HepG2 (cell line): ENCODE results near the gene KRT38. TPM values are rescaled to one million over a fixed set of nuclear protein-coding genes. Genes with fewer than 3 reads are reported as not detected.

ENCODE experiments used
- ATAC-seq: fragments of 200-7000 bp; cut with Tn5 transposase; 3 replicates; pipeline ENCODE4 v1.9.1; 2020; ENCODE audit warnings: mild to moderate bottlenecking, moderate library complexity
- BruUV-seq: library from RNA; stranded (reverse); fragments of 400-500 nt; replicated peaks from 2 replicates; lab custom pipeline; 2021; lab: Mats Ljungman, UMichigan
- CTCF ChIA-PET: fragments of 300-600 bp; formaldehyde crosslinking; extraction: SDS; loops from one replicate; lab custom pipeline; 2021; ENCODE audit warnings: low total read pairs, inconsistent platforms, low intra/inter-chr PET ratio; lab: Yijun Ruan, JAX
- POLR2A ChIA-PET: fragments of 350-600 bp; sonication (Branson Sonifier 250); formaldehyde crosslinking; loops from one replicate; lab custom pipeline; 2020; ENCODE audit warnings: antibody characterized with exemption, inconsistent platforms; lab: Yijun Ruan, JAX
- DNase-seq: peaks from one replicate; pipeline ENCODE4 v3.0.0-alpha.2; 2015; ENCODE audit warnings: low spot score
- FAIRE-seq: peaks from 3 replicates; lab custom pipeline; 2011; peaks lifted over from hg19 to GRCh38; lab: Jason Lieb, UNC
- H2AFZ ChIP-seq: one replicate; pipeline ENCODE4 v1.6.1; 2011; ENCODE audit warnings: low read length, inconsistent platforms
- H3K27ac ChIP-seq: fragments of 300-600 bp; 3 replicates; pipeline ENCODE4 v1.8.0; 2011; ENCODE audit warnings: mixed run types, mild to moderate bottlenecking, mixed read lengths, low read length, inconsistent platforms; ENCODE audit not compliant: insufficient read depth; ENCODE audit errors: extremely low read length
- H3K27me3 ChIP-seq, 2 experiments: fragments of 200-600 bp in 1 of 2; 2 replicates in 1 of 2; 3 replicates in 1 of 2; pipeline versions ENCODE4 v1.6.0 to v1.8.0; 2011; ENCODE audit warnings: low read length in 2 of 2, mild to moderate bottlenecking in 2 of 2, moderate library complexity in 2 of 2, inconsistent platforms in 1 of 2; ENCODE audit not compliant: insufficient read depth in 2 of 2, control insufficient read depth in 1 of 2
- H3K36me3 ChIP-seq, 2 experiments: fragments of 200-600 bp in 1 of 2; replicated peaks in 1 of 2; 2 replicates in 1 of 2; 3 replicates in 1 of 2; pipeline versions ENCODE4 v1.5.1 to v1.8.0; 2011; ENCODE audit warnings: low read length in 2 of 2, inconsistent platforms in 1 of 2; ENCODE audit not compliant: insufficient read depth in 2 of 2, control insufficient read depth in 1 of 2
- H3K4me1 ChIP-seq: 2 replicates; pipeline ENCODE4 v1.5.1; 2012; ENCODE audit warnings: low read length, inconsistent platforms; ENCODE audit not compliant: insufficient read depth
- H3K4me2 ChIP-seq: 2 replicates; pipeline ENCODE4 v1.6.0; 2011; ENCODE audit warnings: low read depth, low read length, inconsistent platforms
- H3K4me3 ChIP-seq, 3 experiments: fragments of 200-600 bp in 1 of 3; sonication (generic), shearing (Covaris generic) in 1 of 3; replicated peaks in 1 of 3; 2 replicates each; pipeline ENCODE4 v1.5.1; 2011 to 2016; ENCODE audit warnings: low read length in 3 of 3, inconsistent platforms in 2 of 3, low read depth in 2 of 3, mild to moderate bottlenecking in 2 of 3, control low read depth in 1 of 3, mixed read lengths in 1 of 3; ENCODE audit not compliant: insufficient read depth in 1 of 3
- H3K79me2 ChIP-seq: one replicate; pipeline ENCODE4 v1.6.1; 2011; ENCODE audit warnings: low read length, inconsistent platforms; ENCODE audit not compliant: insufficient read depth
- H3K9ac ChIP-seq: 2 replicates; pipeline ENCODE4 v1.6.0; 2011; ENCODE audit warnings: mild to moderate bottlenecking, low read depth, low read length, inconsistent platforms; ENCODE audit not compliant: insufficient read depth
- H3K9me3 ChIP-seq: 2 replicates; pipeline ENCODE4 v1.5.1; 2012; ENCODE audit warnings: mild to moderate bottlenecking, low read length
- H4K20me1 ChIP-seq: 2 replicates; pipeline ENCODE4 v1.6.0; 2011; ENCODE audit warnings: inconsistent platforms, mild to moderate bottlenecking, low read length, moderate library complexity; ENCODE audit not compliant: insufficient read depth
- CENPX ChIP-seq: sonication (generic); formaldehyde crosslinking; IDR thresholded peaks from 2 replicates; pipeline ENCODE4 v1.9.0; 2021; ENCODE audit warnings: mild to moderate bottlenecking, missing genetic modification reagents, moderate library complexity
- ETS1 ChIP-seq: sonication (generic); formaldehyde crosslinking; IDR thresholded peaks from 2 replicates; pipeline ENCODE4 v1.4.0; 2020; ENCODE audit warnings: missing genetic modification reagents
- GLI4 ChIP-seq: sonication (generic); formaldehyde crosslinking; IDR thresholded peaks from 2 replicates; pipeline ENCODE4 v1.5.1; 2020; ENCODE audit warnings: missing genetic modification reagents, mild to moderate bottlenecking, moderate library complexity, borderline replicate concordance
- MEF2D ChIP-seq: sonication (generic); formaldehyde crosslinking; IDR thresholded peaks from 2 replicates; pipeline ENCODE4 v1.5.1; 2020; ENCODE audit warnings: mild to moderate bottlenecking, missing genetic modification reagents
- NFYC ChIP-seq: IDR thresholded peaks from 2 replicates; pipeline ENCODE4 v1.6.1; 2016; ENCODE audit warnings: missing genetic modification reagents, missing compliant biosample characterization
- NR2F6 ChIP-seq, 2 experiments: IDR thresholded peaks; 2 replicates each; pipeline ENCODE4 v1.6.1; 2016; ENCODE audit warnings: antibody characterized with exemption in 1 of 2, mild to moderate bottlenecking in 1 of 2
- REXO4 ChIP-seq: sonication (generic); formaldehyde crosslinking; IDR thresholded peaks from 2 replicates; pipeline ENCODE4 v1.8.0; 2022; ENCODE audit warnings: missing genetic modification reagents, mild to moderate bottlenecking, borderline replicate concordance
- RFX1 ChIP-seq: fragments of 450-650 bp; IDR thresholded peaks from 2 replicates; pipeline ENCODE4 v1.6.1; 2017
- SALL1 ChIP-seq: sonication (generic); formaldehyde crosslinking; IDR thresholded peaks from 2 replicates; pipeline ENCODE4 v1.8.0; 2022; ENCODE audit warnings: mild to moderate bottlenecking, missing genetic modification reagents
- SOX5 ChIP-seq: IDR thresholded peaks from 2 replicates; pipeline ENCODE4 v1.6.1; 2016; ENCODE audit warnings: borderline replicate concordance
- SOX6 ChIP-seq, 2 experiments: fragments of 450-650 bp in 1 of 2; sonication (generic) in 1 of 2; formaldehyde crosslinking in 1 of 2; IDR thresholded peaks; 2 replicates each; pipeline versions ENCODE4 v1.4.0 to v1.6.1; 2017 to 2020; ENCODE audit warnings: antibody characterized with exemption in 1 of 2, mild to moderate bottlenecking in 1 of 2, missing genetic modification reagents in 1 of 2
- ZNF180 ChIP-seq: sonication (generic); formaldehyde crosslinking; IDR thresholded peaks from 2 replicates; pipeline ENCODE4 v1.4.0; 2020; ENCODE audit warnings: low read depth, missing genetic modification reagents, borderline replicate concordance
- ZNF577 ChIP-seq: sonication (generic); formaldehyde crosslinking; IDR thresholded peaks from 2 replicates; pipeline ENCODE4 v1.4.0; 2020; ENCODE audit warnings: mild to moderate bottlenecking, low read depth, missing genetic modification reagents, borderline replicate concordance
- WGBS: methylation state at CpG from one replicate; pipeline ENCODE4 v1.1.6; 2017; ENCODE audit warnings: low lambda C conversion rate; 5-methylcytosine and 5-hydroxymethylcytosine counted together
- in situ Hi-C: cut with HindIII; loops from 2 replicates; pipeline ENCODE4 v1.10.0; 2017; ENCODE audit warnings: low pct_unique_long_range_greater_than_20kb; ENCODE audit not compliant: extremely low pct_ligation_motif_present
- intact Hi-C: fragments of 100-400 bp; cut with micrococcal nuclease; formaldehyde crosslinking; loops from one replicate; pipeline ENCODE4 v1.10.0; 2022; ENCODE audit not compliant: unreplicated experiment
- polyA plus RNA-seq, 8 experiments: library from polyadenylated mRNA; depleted of rRNA in 3 of 8; stranded (reverse) in 7 of 8; unstranded in 1 of 8; fragments of >200 nt; fragmentation: Illumina TruSeq in 4 of 8; extraction: Trizol in 4 of 8; gene quantifications; 2 replicates each; pipeline versions ENCODE4 v1.2.1 to v1.2.3, GENCODE V29; 2011 to 2016; ENCODE audit warnings: low read depth in 4 of 8, missing spikeins in 1 of 8, mixed read lengths in 1 of 8; ENCODE audit not compliant: insufficient read depth in 1 of 8
- total RNA-seq, 5 experiments: library from RNA; depleted of rRNA; stranded (reverse); fragments of >200 nt; fragmentation: Illumina TruSeq; extraction: Trizol; gene quantifications; 2 replicates each; pipeline ENCODE4 v1.2.3, GENCODE V29; 2016; ENCODE audit warnings: low read depth in 1 of 5
- TF ChIP-seq, protein P1 (sequence below): sonication (generic); formaldehyde crosslinking; IDR thresholded peaks from 2 replicates; pipeline ENCODE4 v1.5.1; 2020; ENCODE audit warnings: mild to moderate bottlenecking, moderate library complexity, missing genetic modification reagents
- TF ChIP-seq, protein P2 (sequence below): sonication (generic); formaldehyde crosslinking; IDR thresholded peaks from 2 replicates; pipeline ENCODE4 v1.4.0; 2020; ENCODE audit warnings: missing genetic modification reagents
- TF ChIP-seq, protein P3 (sequence below): sonication (generic); formaldehyde crosslinking; IDR thresholded peaks from 2 replicates; pipeline ENCODE4 v1.4.0; 2020; ENCODE audit warnings: mild to moderate bottlenecking, missing genetic modification reagents

KRT38 gene
- total and polyA plus RNA-seq, 2 of the 13 experiments (the other 11 are each of a cell fraction or from before 2014, with no cell fraction given) = not detected

GRCh38 chr17:41415833-41416335, 24.9 kb downstream of the KRT38 start:
- CTCF ChIA-PET = no interaction called here
- TF ChIP-seq SOX6 (IDR thresholded peaks at IDR 0.05) (no peak), SOX6 (CRISPR knock-in tag; IDR thresholded peaks at IDR 0.05) (peak; percentile 85), MEF2D (CRISPR knock-in tag) (0 out of 2 replicates have a peak, but pooled peaks have one; percentile 73), REXO4 (CRISPR knock-in tag) (no peak), ETS1 (CRISPR knock-in tag) (no peak), GLI4 (CRISPR knock-in tag) (no peak), CENPX (no peak), ZNF180 (CRISPR knock-in tag) (no peak), NFYC (CRISPR knock-in tag) (no peak), SALL1 (CRISPR knock-in tag) (peak; percentile 93), SOX5 (CRISPR knock-in tag) (peak; percentile 63), NR2F6 (IDR thresholded peaks at IDR 0.05) (peak; percentile 68), NR2F6 (CRISPR knock-in tag; IDR thresholded peaks at IDR 0.05) (peak; percentile 89), ZNF577 (CRISPR knock-in tag) (no peak), RFX1 (no peak)
- TF ChIP-seq, protein P1, sequence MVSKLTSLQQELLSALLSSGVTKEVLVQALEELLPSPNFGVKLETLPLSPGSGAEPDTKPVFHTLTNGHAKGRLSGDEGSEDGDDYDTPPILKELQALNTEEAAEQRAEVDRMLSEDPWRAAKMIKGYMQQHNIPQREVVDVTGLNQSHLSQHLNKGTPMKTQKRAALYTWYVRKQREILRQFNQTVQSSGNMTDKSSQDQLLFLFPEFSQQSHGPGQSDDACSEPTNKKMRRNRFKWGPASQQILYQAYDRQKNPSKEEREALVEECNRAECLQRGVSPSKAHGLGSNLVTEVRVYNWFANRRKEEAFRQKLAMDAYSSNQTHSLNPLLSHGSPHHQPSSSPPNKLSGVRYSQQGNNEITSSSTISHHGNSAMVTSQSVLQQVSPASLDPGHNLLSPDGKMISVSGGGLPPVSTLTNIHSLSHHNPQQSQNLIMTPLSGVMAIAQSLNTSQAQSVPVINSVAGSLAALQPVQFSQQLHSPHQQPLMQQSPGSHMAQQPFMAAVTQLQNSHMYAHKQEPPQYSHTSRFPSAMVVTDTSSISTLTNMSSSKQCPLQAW = peak; percentile 76
- TF ChIP-seq, protein P2, sequence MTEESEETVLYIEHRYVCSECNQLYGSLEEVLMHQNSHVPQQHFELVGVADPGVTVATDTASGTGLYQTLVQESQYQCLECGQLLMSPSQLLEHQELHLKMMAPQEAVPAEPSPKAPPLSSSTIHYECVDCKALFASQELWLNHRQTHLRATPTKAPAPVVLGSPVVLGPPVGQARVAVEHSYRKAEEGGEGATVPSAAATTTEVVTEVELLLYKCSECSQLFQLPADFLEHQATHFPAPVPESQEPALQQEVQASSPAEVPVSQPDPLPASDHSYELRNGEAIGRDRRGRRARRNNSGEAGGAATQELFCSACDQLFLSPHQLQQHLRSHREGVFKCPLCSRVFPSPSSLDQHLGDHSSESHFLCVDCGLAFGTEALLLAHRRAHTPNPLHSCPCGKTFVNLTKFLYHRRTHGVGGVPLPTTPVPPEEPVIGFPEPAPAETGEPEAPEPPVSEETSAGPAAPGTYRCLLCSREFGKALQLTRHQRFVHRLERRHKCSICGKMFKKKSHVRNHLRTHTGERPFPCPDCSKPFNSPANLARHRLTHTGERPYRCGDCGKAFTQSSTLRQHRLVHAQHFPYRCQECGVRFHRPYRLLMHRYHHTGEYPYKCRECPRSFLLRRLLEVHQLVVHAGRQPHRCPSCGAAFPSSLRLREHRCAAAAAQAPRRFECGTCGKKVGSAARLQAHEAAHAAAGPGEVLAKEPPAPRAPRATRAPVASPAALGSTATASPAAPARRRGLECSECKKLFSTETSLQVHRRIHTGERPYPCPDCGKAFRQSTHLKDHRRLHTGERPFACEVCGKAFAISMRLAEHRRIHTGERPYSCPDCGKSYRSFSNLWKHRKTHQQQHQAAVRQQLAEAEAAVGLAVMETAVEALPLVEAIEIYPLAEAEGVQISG (CRISPR knock-in tag) = peak; percentile 43
- TF ChIP-seq, protein P3, sequence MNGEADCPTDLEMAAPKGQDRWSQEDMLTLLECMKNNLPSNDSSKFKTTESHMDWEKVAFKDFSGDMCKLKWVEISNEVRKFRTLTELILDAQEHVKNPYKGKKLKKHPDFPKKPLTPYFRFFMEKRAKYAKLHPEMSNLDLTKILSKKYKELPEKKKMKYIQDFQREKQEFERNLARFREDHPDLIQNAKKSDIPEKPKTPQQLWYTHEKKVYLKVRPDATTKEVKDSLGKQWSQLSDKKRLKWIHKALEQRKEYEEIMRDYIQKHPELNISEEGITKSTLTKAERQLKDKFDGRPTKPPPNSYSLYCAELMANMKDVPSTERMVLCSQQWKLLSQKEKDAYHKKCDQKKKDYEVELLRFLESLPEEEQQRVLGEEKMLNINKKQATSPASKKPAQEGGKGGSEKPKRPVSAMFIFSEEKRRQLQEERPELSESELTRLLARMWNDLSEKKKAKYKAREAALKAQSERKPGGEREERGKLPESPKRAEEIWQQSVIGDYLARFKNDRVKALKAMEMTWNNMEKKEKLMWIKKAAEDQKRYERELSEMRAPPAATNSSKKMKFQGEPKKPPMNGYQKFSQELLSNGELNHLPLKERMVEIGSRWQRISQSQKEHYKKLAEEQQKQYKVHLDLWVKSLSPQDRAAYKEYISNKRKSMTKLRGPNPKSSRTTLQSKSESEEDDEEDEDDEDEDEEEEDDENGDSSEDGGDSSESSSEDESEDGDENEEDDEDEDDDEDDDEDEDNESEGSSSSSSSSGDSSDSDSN (CRISPR knock-in tag) = no peak

More at GRCh38 chr17:41415833-41416335, 24.9 kb downstream of the KRT38 start:
- peak overlapping the region; percentile 57; the same call in 1 of the 2 replicates for H3K9ac ChIP-seq
- no peaks in the 10 kb centered on the region for H3K79me2 ChIP-seq
- peak; percentile 89 for ATAC-seq
- POLR2A ChIA-PET = interaction anchor here (0.7 to 2.1 kb wide), 8 partner anchors 11 to 514 kb away, joined by 3 to 35 read pairs (median 3); partner anchors contain the start of genes EIF1 and KRT19
- in situ Hi-C loops (no loop called here), intact Hi-C loops (loop anchor here (5.0 to 10.0 kb wide), 2 partner anchors 119 to 251 kb away; no protein-coding TSS in a partner anchor)
- H3K4me2 ChIP-seq = peak overlapping the region; percentile 67
- H4K20me1 ChIP-seq = no peaks in the 10 kb centered on the region
- WGBS = 16% methylated on average over 3 of the region's 3 CpGs
- H3K27ac ChIP-seq = peak overlapping the region; percentile 82
- peak; percentile 79 for FAIRE-seq
- DNase-seq = peak; percentile 93
- H3K4me1 ChIP-seq = peaks cover 56% of the 10 kb centered on the region
- H2AFZ ChIP-seq = no peak overlapping the region
- H3K4me3 ChIP-seq = peak overlapping the region in 1 of 3 experiments; percentile 20; a peak in 1 of 6 replicates
- no peaks in the 10 kb centered on the region for H3K9me3 ChIP-seq
- no peaks in the 10 kb centered on the region for H3K27me3 ChIP-seq
- no peaks in the 10 kb centered on the region for H3K36me3 ChIP-seq
- no TSS peak for BruUV-seq
